VCaP (cell line): ENCODE results near the gene EGFR.

Experiments
- H3K27ac ChIP-seq: fragments of 450-650 bp; 2 replicates; pipeline ENCODE4 v1.5.1; 2017
- TF ChIP-seq, protein P1 (sequence below): fragments of 450-650 bp; conservative IDR thresholded peaks from 2 replicates; pipeline ENCODE4 v1.5.1; 2017; ENCODE audit warnings: mild to moderate bottlenecking, moderate library complexity

The EGFR gene

GRCh38 chr7:55224111-55224510 is 205.3 kb downstream of the EGFR start:
- TF ChIP-seq, protein P1, sequence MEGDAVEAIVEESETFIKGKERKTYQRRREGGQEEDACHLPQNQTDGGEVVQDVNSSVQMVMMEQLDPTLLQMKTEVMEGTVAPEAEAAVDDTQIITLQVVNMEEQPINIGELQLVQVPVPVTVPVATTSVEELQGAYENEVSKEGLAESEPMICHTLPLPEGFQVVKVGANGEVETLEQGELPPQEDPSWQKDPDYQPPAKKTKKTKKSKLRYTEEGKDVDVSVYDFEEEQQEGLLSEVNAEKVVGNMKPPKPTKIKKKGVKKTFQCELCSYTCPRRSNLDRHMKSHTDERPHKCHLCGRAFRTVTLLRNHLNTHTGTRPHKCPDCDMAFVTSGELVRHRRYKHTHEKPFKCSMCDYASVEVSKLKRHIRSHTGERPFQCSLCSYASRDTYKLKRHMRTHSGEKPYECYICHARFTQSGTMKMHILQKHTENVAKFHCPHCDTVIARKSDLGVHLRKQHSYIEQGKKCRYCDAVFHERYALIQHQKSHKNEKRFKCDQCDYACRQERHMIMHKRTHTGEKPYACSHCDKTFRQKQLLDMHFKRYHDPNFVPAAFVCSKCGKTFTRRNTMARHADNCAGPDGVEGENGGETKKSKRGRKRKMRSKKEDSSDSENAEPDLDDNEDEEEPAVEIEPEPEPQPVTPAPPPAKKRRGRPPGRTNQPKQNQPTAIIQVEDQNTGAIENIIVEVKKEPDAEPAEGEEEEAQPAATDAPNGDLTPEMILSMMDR: no peak
- no peak overlapping the region for H3K27ac ChIP-seq

DNA sequence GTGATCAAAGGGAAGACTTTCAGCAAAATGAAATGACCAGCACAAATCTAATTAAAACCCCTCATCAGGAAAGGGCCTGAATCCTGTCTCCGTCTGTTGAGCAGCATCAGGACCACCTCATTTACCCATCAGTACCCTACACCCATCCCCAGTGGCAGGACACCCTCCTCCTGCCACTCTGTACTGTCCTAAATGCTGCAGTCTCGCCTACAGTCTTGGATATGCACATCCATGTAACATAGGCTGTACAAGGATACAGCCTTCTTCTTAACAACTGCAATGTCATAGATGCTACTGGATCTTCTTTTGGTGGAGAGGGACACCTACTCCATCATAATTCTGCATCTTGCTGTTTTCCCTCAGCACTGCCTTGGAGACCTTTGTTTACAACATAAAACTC is 206.0 kb downstream of the EGFR start:
- no peak overlapping the region for H3K27ac ChIP-seq
- TF ChIP-seq, protein P1: no peak

- TF ChIP-seq, protein P1: no peak
Measured at GRCh38 chr7:55230014-55230413, 211.2 kb downstream of the EGFR start.

GRCh38 chr7:55231736-55232280 is 213.0 kb downstream of the EGFR start:
- TF ChIP-seq, protein P1: no peak

More at GRCh38 chr7:55230014-55230413, 211.2 kb downstream of the EGFR start:
- H3K27ac ChIP-seq: no peak overlapping the region

DNA sequence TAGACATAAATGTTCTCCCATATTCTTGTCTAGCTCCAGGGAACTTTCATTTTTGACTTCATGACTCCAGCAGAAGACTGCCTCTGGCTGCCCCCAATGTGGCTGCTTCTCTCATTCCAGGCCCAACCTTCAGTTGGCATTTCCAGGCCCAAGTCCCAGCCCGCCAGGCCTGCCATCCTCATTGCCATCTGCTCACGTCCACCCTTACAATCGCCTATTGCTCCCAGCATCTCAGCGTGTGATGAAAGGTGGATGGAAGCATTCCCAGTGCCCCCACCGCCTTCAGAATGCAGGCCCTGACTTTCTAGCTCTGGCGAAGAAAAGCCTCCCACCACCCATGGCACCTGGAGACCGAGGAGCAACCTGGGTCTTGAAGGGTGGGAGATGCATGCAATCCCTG is 214.2 kb downstream of the EGFR start:
- H3K27ac ChIP-seq: no peak overlapping the region
- TF ChIP-seq, protein P1: no peak

More at GRCh38 chr7:55231736-55232280, 213.0 kb downstream of the EGFR start:
- H3K27ac ChIP-seq: no peak overlapping the region

- TF ChIP-seq, protein P1: no peak
- H3K27ac ChIP-seq: no peak overlapping the region
Measured at GRCh38 chr7:55234408-55234807, 215.6 kb downstream of the EGFR start.

DNA sequence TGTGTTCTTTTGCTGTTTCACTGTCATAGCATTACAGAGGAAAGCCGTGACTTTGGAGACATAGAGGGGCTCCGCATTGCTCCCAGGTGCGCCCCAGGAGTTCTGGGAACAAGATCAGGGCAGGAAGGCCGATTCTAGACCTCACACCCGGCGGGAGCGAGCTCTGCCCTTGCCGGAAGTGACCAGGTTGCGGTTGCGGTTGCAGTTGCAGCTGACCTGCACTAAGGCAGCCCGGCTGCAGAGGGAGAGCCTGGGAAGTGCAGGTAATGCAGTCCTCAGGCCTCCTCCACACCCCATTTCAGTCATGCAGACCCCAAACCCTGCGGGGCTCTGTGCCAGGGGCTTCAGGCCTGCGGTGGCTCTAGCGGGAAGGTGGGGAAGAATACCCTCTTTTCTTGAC is 216.3 kb downstream of the EGFR start:
- H3K27ac ChIP-seq: no peak overlapping the region
- TF ChIP-seq, protein P1: no peak

DNA sequence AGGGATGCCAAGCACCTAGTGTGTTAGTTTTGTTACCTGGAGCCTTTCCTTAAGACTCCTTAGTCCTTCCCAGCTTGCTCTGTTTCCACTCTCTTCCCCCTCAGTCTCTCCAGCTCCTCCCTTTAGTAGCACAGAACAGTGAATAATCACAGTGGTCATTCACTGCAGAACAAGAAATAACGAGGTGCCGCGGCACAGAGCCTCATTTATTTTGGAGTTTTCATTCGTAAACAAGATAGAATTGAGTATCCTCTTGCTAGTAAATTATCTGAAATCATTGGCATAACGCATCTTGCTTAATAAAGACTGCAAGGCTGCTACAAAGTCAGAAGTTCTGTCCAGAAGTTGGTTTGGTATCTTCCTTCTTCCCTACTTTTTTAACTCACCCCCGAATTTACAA is 217.0 kb downstream of the EGFR start:
- TF ChIP-seq, protein P1: no peak
- no peak overlapping the region for H3K27ac ChIP-seq
